ENCODE measurements around the gene SLX4IP. TPM values are rescaled to one million over a fixed set of nuclear protein-coding genes. Genes with fewer than 3 reads are reported as not detected.

The SLX4IP gene
- polyA plus RNA-seq, 4 donors = 3.8 to 11.1 (median 8.6) TPM

GRCh38 chr20:10541668-10542411, 106.7 kb downstream of the SLX4IP start:
- DNase-seq (ENCODE audit: low read depth in 4 of 4, low spot score in 3 of 4) = no peak

GRCh38 chr20:10542442-10542841, 107.3 kb downstream of the SLX4IP start:
- no peak for DNase-seq (ENCODE audit: low read depth in 4 of 4, low spot score in 3 of 4)

GRCh38 chr20:10543480-10543879, 108.4 kb downstream of the SLX4IP start:
- DNase-seq (ENCODE audit: low read depth in 4 of 4, low spot score in 3 of 4) = no peak

GRCh38 chr20:10547276-10548114, 112.4 kb downstream of the SLX4IP start:
- DNase-seq (ENCODE audit: low read depth in 4 of 4, low spot score in 3 of 4) = no peak

- DNase-seq (ENCODE audit: low read depth in 4 of 4, low spot score in 3 of 4) = no peak
Observed at GRCh38 chr20:10549511-10549910, 114.4 kb downstream of the SLX4IP start.

GRCh38 chr20:10550204-10551118, 115.4 kb downstream of the SLX4IP start:
- DNase-seq (ENCODE audit: low read depth in 4 of 4, low spot score in 3 of 4) = no peak

- no peak for DNase-seq (ENCODE audit: low read depth in 4 of 4, low spot score in 3 of 4)
Observed at GRCh38 chr20:10551732-10552724, 116.9 kb downstream of the SLX4IP start.

- peak; percentile 36 to 50 (median 44) for DNase-seq (ENCODE audit: low read depth in 4 of 4, low spot score in 3 of 4)
Observed at GRCh38 chr20:10553326-10553984, 118.3 kb downstream of the SLX4IP start.

GRCh38 chr20:10554285-10554684, 119.2 kb downstream of the SLX4IP start:
- DNase-seq (ENCODE audit: low read depth in 4 of 4, low spot score in 3 of 4) = no peak

GRCh38 chr20:10555393-10555792, 120.3 kb downstream of the SLX4IP start:
- DNase-seq (ENCODE audit: low read depth in 4 of 4, low spot score in 3 of 4) = no peak

GRCh38 chr20:10555865-10556308, 120.8 kb downstream of the SLX4IP start:
- DNase-seq (ENCODE audit: low read depth in 4 of 4, low spot score in 3 of 4) = no peak

GRCh38 chr20:10556519-10557083, 121.5 kb downstream of the SLX4IP start:
- DNase-seq (ENCODE audit: low read depth in 4 of 4, low spot score in 3 of 4) = no peak

- DNase-seq (ENCODE audit: low read depth in 4 of 4, low spot score in 3 of 4) = no peak
Observed at GRCh38 chr20:10557685-10558084, 122.6 kb downstream of the SLX4IP start.

- DNase-seq (ENCODE audit: low read depth in 4 of 4, low spot score in 3 of 4) = no peak
Observed at GRCh38 chr20:10558635-10559187, 123.6 kb downstream of the SLX4IP start.

GRCh38 chr20:10559266-10559665, 124.2 kb downstream of the SLX4IP start:
- no peak for DNase-seq (ENCODE audit: low read depth in 4 of 4, low spot score in 3 of 4)

- no peak for DNase-seq (ENCODE audit: low read depth in 4 of 4, low spot score in 3 of 4)
Observed at GRCh38 chr20:10560686-10561085, 125.6 kb downstream of the SLX4IP start.

GRCh38 chr20:10561302-10561701, 126.2 kb downstream of the SLX4IP start:
- DNase-seq (ENCODE audit: low read depth in 4 of 4, low spot score in 3 of 4) = no peak

- no peak for DNase-seq (ENCODE audit: low read depth in 4 of 4, low spot score in 3 of 4)
Observed at GRCh38 chr20:10562899-10563298, 127.8 kb downstream of the SLX4IP start.

All from left renal pelvis (tissue), 4 donors.